SIG-M5 treated with dmso at 0.1 percent for 504 hours (cell line): ENCODE data around the gene LDLRAD3.

ENCODE experiments used
- DNase-seq: peaks from one replicate; lab custom pipeline; 2025; ENCODE audit not compliant: unreplicated experiment; lab: John Stamatoyannopoulos, UW

The LDLRAD3 gene

DNA sequence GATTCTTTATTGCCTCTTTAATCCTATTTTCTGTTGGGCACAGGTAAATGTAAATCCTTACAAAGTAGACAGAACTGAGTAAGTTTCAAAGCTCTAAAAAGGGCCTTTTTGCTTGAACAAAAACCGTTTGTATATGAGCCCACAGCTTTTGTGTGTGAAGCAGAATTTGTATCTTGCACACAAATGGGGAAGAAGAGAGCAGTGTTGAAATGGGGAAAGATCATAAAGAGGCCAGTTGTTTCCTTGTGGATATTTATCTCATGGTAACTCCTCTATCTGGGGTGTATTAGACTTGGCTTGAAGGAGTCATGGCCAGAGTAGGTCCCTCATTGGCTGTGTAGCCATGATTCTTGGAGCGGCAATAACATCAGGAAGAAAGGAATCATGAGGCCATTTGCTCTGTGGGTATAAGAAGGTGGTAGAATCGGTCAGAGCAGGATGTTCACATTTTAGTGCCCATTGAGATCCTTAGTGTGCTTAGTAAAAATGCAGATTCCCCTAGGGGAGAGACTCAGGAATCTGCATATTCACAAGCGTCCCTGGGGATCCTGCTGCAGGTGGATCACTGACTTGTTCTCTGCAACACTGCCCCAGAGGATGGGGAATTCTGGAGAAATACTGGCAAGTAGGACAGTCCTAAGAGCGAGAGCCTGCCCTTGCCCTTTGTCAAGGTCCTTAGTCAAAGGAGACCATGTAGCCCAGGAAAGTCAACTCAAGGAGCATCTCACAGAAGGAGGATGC, 126.5 kb downstream of the LDLRAD3 start:
- no peak for DNase-seq

DNA sequence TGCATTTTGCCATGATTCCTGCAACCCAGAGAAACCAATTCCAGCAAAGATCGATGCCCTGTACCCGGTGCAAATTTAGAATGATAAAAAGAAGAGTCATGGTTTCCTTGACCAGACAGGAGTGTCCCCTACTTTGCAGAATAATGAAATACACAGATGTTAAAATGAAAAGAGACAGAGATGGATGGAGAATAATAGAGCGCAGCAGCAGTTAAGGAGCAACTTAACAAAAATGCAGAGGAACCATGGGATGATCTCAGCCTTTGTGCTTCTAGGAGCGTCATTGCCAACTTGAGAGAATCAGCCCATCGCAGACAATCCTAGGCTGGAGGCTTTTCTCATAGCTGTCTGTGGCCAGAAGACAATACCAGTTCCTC, 127.1 kb downstream of the LDLRAD3 start:
- no peak for DNase-seq

DNA sequence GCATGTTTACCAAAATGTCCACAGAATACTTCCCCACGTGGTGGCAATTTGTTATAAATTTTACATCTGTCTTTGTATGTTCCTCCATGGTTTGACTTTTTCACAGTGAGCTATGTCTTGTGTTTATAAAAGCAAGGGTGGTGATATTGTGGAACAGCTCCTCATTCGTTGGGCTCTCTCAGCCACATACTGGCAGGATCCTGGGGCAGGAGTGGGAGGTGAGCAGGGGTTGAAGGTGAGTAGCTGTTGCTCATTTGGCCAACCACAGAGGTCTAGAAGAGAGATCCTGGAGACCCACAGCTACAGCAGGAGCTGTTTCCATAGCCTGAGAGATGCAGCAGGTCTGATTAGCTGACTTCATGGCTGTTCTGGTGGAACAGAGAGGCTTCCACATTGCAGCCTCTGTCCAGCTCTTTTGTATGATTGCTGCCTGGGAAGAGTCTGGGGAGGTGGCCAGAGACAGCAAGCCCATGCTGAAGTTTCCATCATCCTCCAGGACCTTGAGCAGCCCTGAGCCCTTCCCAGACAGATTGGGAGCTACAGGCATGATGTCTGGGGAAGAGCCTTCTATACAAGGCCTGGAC, 128.1 kb downstream of the LDLRAD3 start:
- no peak for DNase-seq

DNA sequence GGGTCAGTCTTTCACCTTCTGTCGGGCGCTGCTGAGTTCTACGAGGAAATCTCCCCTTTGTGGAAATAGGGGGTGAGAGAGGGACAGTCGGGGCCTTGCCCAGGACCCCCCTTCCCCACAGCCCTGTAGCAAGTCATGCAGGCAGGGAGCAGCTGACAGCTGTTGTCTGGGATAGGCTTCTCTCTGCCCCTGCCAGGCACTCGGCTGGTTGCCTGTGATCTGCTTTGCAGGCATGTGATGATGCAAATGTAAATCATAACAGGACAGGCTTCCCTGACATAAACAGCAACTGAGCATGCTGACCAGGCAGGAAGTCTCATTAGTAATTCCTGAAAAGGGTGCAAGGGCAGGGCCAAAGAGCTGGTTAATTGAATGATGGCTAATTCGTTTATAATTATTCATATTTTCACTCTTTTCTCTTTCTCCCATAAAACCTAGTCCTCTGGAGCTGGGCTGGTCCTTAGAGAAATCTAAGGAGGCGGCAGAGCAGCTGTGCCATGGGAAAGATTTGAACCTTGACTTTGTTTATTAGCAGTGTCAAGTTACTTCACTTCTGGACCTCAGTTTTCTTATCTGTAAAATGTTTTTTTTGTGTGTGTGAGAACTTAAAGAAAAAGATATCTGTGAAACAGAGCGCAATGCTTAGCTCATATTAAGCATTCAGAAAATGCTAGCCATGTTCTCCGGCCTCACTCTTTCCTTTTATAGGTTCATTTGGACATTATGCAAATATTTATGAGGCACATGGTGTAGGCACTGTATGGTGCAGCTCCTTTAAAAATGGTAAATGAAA, 129.7 kb downstream of the LDLRAD3 start:
- no peak for DNase-seq

DNA sequence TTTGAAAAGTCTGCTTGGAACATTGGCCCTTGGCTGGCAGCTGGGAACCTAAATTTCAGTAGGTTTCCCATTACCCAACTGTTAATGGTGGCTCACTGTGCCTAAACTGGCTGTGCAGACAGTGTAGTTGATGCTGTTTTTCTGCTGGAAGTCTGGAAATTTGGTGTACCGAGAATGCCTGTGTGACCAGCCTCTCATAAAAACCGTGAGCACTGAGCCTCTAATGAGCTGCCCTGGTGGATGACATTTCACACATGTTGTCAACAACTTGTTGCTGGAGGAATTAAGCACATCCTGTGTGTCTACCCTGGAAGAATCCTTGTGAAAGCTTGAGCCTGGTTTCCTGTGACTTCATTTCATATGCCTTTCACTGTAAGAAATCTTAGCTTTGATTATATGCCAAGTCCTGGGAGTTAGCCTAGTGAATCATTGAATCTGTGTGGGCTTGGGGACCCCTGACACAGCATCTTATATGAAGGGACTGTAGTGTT, 131.1 kb downstream of the LDLRAD3 start:
- DNase-seq: no peak

DNA sequence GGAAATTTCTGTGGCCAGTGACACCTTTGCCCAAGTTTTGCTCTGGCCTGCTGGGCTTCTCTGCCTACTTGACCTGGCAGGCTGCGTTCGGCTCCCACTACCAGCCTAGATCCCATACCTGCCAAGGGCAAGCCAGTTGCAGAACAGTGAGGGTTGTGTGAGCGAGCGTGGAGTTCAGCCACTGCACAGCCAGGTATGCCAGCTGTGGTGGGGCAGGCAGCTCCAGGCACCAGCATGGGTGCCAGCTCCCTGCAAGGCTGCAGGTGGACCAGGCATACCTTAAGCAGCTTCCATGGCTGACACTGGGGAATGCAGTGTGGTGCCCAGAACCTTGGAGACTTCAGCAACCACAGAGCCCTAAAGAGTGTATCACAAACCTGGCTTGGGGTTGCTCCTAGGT, 133.5 kb downstream of the LDLRAD3 start:
- no peak for DNase-seq

DNA sequence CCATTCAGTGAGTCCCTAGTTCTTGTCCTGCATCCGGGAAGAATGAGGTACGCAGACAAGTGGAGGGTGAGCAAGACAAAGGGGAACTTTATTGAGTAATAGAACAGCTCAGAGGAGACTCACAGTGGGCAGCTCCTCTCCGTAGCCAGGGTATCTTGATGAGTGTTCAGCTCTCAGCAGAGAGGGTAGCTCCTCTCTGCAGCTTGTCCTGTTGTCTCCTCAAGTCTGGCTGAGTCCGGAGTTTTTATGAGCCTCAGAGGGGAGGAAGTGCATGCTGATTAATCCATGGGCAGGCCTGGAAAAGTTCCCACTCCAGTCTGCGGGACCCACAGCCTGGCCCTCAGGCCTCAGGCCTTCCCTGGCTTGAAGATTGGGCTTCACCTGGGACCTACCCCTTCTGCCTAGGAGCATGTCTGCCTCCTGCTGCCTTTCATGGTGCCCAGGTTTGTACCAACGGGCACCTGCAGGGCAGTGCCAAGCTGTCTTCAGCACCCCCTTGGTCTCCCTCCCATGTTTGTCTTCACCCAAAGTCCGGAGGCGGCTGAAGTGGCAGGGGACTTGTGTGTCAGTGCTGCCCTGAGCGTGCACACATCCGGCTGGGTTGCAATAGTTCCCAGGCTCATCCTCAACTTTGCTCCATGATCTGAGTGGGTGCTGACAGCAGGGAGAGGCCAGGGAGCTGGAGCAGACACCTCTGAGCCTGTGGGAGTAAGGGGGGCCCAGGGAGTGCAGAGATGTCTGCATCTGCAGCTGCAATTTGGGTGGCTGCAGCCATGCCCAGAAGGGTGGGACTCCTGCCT, 134.2 kb downstream of the LDLRAD3 start:
- no peak for DNase-seq

DNA sequence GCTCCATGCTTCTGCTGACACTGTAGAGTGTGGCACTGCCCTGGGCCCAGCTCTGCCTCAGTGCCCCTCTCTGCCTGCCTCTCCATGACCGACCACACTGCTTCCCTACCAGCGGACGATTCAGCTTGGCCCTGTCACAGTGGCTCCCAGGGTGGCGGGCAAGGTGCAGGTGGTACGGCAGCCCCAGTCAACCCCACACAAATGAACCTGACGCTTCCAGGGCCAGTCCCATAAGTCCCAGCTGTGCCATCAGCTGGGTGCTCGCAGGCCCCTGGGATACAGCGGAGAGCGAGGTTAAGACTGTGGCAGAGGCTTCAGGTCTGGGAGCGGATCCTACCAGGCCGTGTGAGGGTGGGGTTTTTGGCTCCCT, 134.8 kb downstream of the LDLRAD3 start:
- DNase-seq: no peak

DNA sequence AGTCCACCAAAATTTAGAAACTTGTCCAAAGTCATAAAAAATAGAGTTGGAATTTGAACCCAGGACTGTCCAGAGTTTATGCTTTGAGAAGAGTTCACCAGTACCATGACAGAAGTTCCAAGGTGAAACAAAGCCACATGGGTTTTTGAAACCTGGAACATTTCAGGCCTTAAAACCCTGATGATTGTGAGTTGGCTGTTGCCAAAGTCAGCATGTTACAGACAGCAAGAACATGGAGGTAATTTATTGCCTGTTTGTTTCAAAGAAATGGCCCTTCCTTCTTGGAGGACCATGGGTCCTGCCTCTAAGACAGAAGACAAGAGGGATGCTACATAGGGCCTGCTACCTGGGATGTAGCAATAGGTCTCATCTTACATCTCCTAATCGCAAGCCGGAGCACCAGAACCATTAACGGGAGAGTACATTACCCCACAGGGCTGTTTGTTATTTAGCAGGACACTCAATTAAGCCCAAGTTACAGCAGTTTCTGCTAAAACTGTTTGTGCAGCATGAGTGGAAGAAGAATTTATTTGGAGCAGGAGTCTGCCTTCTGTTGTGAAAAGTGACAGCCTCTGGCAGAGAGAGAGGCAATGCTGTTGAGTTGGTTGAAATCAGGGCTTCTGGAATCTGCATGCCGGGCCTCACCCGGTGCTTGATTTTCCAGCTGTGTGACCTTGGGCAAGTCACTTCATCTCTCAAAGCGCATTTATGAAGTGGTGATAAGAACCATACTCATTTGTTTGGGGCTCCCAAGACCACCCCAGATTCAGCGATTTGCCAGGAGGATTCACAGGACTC, 136.2 kb downstream of the LDLRAD3 start:
- no peak for DNase-seq

DNA sequence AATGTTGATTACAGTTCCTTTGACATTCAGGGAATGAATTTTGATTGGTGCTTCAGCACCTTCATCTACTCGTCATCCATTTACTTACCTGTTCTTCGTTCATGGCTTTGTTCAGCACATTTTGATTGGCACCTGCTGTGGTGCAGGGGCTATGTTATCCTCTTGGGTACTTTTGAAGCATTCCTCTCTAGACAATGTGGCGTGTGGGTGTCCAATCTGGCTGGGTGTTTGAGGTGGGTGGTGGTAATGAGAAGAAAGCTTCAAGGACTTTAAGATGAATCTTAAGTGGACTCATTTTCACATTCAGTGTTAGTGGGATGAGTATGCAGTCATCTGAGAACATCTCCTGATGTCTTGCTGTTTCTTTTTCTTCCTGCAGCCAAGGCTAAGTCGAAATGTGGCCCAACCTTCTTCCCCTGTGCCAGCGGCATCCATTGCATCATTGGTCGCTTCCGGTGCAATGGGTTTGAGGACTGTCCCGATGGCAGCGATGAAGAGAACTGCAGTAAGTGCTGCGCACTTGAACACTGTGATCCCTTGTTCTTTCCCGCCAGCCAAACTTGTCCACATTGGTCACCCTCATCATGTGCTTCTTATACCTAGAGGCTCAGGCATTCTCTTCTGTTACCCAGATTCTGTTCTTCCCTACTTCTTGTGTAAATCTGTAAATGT, 137.5 kb downstream of the LDLRAD3 start:
- DNase-seq: no peak

DNA sequence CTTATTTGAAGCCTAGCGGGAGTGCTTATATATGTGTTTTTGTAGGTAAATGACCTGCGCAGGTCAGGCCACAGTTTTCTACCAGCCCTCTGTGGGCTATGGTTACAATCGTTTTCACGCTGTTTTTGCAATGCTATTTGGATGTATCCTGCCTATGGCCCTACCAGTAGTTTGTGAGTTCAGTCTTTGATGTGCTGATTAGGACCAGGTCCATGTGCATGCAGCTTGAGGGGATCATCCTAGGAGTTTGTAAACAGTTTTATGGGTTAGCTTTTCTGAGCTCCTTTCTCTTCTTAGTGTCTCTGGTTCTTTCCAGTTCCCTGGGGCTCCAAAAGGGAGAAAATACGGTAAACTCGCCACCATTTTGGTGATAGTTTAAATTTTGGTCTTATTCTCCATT, 142.5 kb downstream of the LDLRAD3 start:
- no peak for DNase-seq

DNA sequence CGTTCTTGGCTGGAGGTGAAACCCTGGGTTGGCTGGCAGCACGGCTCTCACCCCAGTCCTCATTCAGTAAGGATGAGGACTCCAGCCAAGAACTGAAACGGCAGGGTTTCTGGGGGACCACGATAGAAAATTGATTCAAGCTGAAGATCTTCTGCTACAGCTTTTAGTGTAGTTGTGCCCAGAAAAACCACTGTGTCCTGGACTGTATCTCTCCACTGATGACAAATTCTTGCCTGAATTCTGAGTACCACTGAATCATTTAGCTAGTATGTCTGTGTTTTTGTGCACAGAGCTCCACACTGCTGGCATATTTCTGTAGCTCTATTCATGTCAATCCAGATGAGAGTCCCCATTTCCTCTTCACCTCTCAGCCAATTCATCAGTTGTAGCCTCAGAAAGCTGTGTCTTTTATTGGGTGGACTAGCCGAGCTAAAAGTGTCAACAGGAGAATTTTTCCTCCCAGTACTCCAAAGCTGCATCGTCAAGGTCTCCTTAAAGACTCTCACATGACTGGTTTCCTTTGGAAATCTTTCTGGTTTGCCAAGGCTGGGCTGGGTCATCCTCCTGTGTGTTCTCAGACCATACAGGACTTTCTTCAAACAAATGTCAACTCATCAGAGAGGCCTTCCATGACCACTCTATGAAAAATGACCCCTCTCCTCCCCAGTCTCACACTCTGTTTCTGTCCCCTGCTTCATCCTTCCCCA, 144.6 kb downstream of the LDLRAD3 start:
- no peak for DNase-seq

DNA sequence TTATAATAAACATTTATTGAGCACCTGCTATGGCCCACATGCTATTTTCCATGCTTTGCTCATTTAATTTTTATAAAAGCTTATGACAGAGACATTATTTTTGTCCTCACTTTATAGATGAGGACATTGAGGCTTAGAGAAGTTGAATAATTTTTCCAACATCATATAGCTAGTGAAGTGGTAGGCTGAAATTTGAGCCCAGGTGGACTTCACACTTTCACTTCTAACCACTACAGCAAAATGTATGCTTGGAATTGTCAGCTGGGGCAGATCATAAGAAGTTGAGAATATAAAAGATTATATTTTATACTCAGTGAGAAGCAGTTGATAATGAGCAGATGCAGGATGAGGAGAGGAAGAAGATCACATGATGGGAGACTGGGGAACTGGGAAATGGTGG, 146.1 kb downstream of the LDLRAD3 start:
- no peak for DNase-seq

DNA sequence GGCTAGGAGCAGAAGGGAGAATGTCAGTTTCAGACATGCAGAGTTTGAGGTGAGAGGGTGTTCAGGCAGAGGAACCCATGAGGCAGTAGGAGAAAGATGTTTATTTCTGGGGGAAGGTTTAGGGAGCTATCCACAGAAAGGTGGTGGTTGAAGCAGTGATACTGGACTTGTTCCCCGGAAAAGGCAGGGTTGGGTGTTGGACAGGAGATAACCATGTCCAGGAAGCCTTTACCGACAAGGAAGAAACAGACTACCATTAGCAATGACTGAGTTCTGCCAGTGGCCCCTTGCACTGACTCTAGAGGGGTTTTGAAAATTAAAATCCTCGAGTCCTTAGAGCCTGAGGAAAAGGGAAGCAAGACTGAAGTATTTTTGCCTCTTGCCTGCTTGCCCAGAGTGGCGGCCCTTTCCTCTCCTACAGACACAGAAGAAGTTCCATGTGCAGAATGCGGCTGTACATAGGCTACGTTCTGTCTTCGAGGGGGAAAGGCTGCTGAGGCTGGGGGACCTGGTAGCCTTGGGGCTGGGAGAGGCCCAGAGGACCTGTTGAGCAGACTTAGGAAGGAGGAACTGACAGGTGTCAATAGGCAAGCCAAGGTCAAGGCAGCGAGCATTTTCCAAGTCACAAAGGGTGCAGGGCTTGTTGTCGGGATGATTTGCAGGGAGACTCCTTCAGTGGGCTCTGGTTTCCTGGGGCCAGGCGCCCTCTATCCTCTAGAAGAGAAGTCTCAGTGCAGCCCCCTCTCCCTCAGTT, 146.7 kb downstream of the LDLRAD3 start:
- DNase-seq: no peak

DNA sequence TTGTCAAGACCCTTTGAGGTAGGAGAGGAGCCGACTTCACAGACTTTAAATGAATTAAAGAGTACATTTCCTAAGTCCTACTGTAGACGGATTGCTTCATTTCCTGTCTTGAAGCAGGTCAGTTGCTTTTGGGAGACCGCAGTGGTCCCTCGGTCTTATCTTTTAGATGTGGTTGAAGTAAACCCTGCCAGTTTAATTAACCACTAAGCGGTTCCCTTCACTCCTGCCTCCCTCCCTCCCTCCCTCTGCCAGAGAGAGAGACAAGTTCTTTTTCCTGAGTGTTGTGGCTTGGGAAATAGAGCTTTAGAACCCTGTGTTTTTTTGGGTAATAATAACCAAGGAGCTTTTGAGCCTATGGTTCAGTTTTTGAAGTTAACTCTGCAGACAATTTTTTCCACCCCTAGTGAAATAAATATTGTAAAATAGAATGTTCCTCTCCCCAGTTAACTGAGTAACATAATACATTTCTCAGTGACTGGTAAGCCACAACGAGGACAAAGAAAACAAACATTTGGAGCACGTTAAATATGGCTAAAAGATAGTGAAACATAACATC, 147.5 kb downstream of the LDLRAD3 start:
- peak; percentile 78 for DNase-seq

DNA sequence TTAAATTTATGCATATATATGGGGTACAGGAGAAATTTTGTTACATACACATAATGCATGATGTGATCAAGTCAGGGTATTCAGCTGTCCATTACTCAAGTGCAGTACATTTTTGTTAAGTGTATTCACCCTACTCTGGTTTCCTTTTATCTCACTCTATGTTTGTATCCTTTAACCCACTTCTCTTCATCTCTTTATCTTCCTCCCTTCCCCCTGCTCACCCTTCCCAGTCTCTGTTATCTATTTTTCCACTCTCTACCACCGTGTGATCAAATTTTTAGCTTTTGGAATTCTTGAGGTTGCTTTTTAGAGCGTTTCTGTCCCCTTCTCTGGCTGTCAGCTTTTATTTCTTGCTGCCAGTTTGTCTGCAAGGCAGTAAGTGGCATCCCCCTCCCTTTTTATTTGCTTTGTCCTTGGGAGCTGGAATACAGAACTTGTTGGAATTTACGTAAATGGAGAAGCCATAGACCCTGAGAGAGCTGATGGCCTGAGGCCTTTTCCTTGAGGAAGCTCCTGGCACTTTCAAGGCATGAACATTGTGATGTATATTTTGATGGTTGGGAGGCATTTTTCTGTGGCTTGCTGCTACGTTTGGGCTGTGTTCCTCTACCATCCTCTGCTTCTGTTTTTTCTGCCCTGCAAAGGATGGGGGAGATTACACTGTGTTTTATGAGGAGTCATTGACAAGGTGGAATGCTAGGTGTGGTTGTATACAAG, 148.6 kb downstream of the LDLRAD3 start:
- DNase-seq: no peak

DNA sequence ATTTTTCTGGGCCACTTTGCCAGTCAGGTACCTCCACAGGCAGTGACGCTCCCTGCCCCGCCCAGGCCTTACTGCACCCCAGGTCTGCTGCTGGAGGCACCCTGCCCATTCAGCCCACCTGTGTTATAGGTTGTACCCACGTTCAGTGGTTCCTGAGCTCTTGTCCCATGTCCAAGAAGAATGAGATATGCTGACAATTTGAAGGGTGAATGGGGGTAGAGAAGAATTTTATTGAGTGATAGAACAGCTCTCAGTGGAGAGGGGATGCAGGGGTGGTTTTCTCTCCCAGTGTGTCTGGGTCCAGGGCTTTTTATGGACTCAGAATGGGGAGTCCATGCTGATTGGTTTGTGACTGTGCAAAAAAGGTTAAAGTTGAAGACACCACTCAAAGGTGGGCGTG, 149.7 kb downstream of the LDLRAD3 start:
- DNase-seq: no peak

DNA sequence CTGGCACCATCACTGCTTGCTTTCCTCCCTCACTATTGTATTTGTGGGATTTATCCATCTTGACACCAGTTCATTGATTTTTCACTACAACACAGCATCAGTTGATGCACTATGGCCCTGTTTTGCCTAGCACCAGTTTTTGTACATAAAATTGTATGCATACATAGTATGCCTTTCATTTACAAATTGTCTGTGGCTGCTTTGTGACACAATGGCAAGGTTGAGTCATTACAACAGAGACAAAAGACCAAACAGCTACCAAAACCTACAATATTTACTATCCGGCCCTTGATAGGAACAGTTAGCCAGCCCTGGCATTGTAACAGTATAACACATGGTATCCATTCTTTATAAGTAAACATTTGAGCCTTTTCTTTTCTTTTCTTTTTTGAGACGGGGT, 150.3 kb downstream of the LDLRAD3 start:
- DNase-seq: no peak
